IMR-90 (cell line): ENCODE results near the gene CACNA1F. TPM values are rescaled to one million over a fixed set of nuclear protein-coding genes. Genes with fewer than 3 reads are reported as not detected.

Source experiments
- ATAC-seq: fragments of 200-7000 bp; cut with Tn5 transposase; 2 replicates; pipeline ENCODE4 v1.9.1; 2020; ENCODE audit warnings: low read depth, mild to moderate bottlenecking, moderate library complexity
- BruUV-seq: library from RNA; stranded (reverse); fragments of 400-500 nt; replicated peaks from 2 replicates; lab custom pipeline; 2021; lab: Mats Ljungman, UMichigan
- CTCF ChIA-PET: fragments of 300-600 bp; formaldehyde crosslinking; extraction: SDS; loops from one replicate; lab custom pipeline; 2021; ENCODE audit warnings: antibody characterized with exemption; lab: Yijun Ruan, JAX
- POLR2A ChIA-PET: fragments of 300-600 bp; sonication (Branson Sonifier 250); formaldehyde crosslinking; loops from one replicate; lab custom pipeline; 2022; ENCODE audit warnings: antibody characterized with exemption; ENCODE audit not compliant: unreplicated experiment; lab: Charles Lee
- DNase-seq: peaks from one replicate; pipeline ENCODE4 v3.0.0; 2013
- H2AFZ ChIP-seq: replicated peaks from 2 replicates; pipeline ENCODE3; 2013; ENCODE audit warnings: low read length, mild to moderate bottlenecking; ENCODE audit not compliant: poor library complexity
- H2AK5ac ChIP-seq: 2 replicates; pipeline ENCODE4 v1.6.1; 2013; ENCODE audit warnings: low read depth, low read length, inconsistent platforms
- H2AK9ac ChIP-seq: replicated peaks from 2 replicates; pipeline ENCODE3; 2013; ENCODE audit warnings: mild to moderate bottlenecking, low read depth, low read length, moderate library complexity; ENCODE audit not compliant: poor library complexity
- H2BK120ac ChIP-seq: 2 replicates; pipeline ENCODE4 v1.6.1; 2013; ENCODE audit warnings: low read depth, low read length, inconsistent platforms
- H2BK15ac ChIP-seq: 3 replicates; pipeline ENCODE4 v1.6.1; 2013; ENCODE audit warnings: low read depth, low read length, inconsistent platforms
- H2BK20ac ChIP-seq: 2 replicates; pipeline ENCODE4 v1.6.1; 2013; ENCODE audit warnings: low read depth, mild to moderate bottlenecking, inconsistent platforms, low read length, moderate library complexity
- H2BK5ac ChIP-seq: 2 replicates; pipeline ENCODE4 v1.6.1; 2013; ENCODE audit warnings: mild to moderate bottlenecking, low read depth, low read length, inconsistent platforms; ENCODE audit not compliant: poor library complexity, severe bottlenecking
- H3K14ac ChIP-seq: replicated peaks from 2 replicates; pipeline ENCODE4 v1.6.1; 2013; ENCODE audit warnings: low read depth, low read length, inconsistent platforms
- H3K18ac ChIP-seq: 2 replicates; pipeline ENCODE4 v1.6.1; 2013; ENCODE audit warnings: low read depth, low read length, control low read depth
- H3K23ac ChIP-seq: 2 replicates; pipeline ENCODE4 v1.6.1; 2013; ENCODE audit warnings: low read depth, low read length, inconsistent platforms
- H3K27ac ChIP-seq: 2 replicates; pipeline ENCODE4 v1.5.1; 2013; ENCODE audit warnings: mild to moderate bottlenecking, control low read depth, low read length; ENCODE audit not compliant: insufficient read depth
- H3K27me3 ChIP-seq: 2 replicates; pipeline ENCODE4 v1.6.1; 2013; ENCODE audit warnings: low read length; ENCODE audit not compliant: control insufficient read depth, insufficient read depth
- H3K36me3 ChIP-seq: 2 replicates; pipeline ENCODE4 v1.6.1; 2013; ENCODE audit warnings: low read length, mixed read lengths; ENCODE audit not compliant: control insufficient read depth, insufficient read depth
- H3K4ac ChIP-seq: 2 replicates; pipeline ENCODE4 v1.6.1; 2013; ENCODE audit warnings: low read depth, low read length, inconsistent platforms
- H3K4me1 ChIP-seq: 2 replicates; pipeline ENCODE4 v1.6.1; 2013; ENCODE audit warnings: low read length, mixed read lengths; ENCODE audit not compliant: control insufficient read depth, insufficient read depth
- H3K4me2 ChIP-seq: 2 replicates; pipeline ENCODE4 v1.6.1; 2013; ENCODE audit warnings: low read depth, mild to moderate bottlenecking, control low read depth, low read length, moderate library complexity
- H3K4me3 ChIP-seq: 2 replicates; pipeline ENCODE4 v1.5.1; 2013; ENCODE audit warnings: low read depth, mild to moderate bottlenecking, control low read depth, low read length, moderate library complexity; ENCODE audit not compliant: insufficient read depth
- H3K56ac ChIP-seq: 2 replicates; pipeline ENCODE4 v1.6.1; 2013; ENCODE audit warnings: low read length, inconsistent platforms; ENCODE audit not compliant: insufficient read depth; ENCODE audit errors: extremely low read depth
- H3K79me1 ChIP-seq, 2 experiments: 2 replicates each; pipeline ENCODE4 v1.6.1; 2013; ENCODE audit warnings: low read length in 2 of 2, inconsistent platforms in 1 of 2, low read depth in 1 of 2
- H3K9ac ChIP-seq: 2 replicates; pipeline ENCODE4 v1.6.1; 2013; ENCODE audit warnings: low read depth, low read length, control low read depth
- H3K9me1 ChIP-seq: 2 replicates; pipeline ENCODE4 v1.6.1; 2013; ENCODE audit warnings: low read length, inconsistent platforms; ENCODE audit not compliant: insufficient read depth
- H3K9me3 ChIP-seq: 2 replicates; pipeline ENCODE4 v1.6.1; 2013; ENCODE audit warnings: low read length; ENCODE audit not compliant: control insufficient read depth, insufficient read depth
- H4K20me1 ChIP-seq: 2 replicates; pipeline ENCODE4 v1.6.1; 2013; ENCODE audit warnings: low read length, inconsistent platforms; ENCODE audit not compliant: insufficient read depth
- H4K5ac ChIP-seq: 2 replicates; pipeline ENCODE4 v1.6.1; 2013; ENCODE audit warnings: mild to moderate bottlenecking, low read depth, low read length, control low read depth
- H4K8ac ChIP-seq, 2 experiments: 2 replicates each; pipeline ENCODE4 v1.6.1; 2013; ENCODE audit warnings: low read depth in 2 of 2, low read length in 2 of 2, control low read depth in 1 of 2, inconsistent platforms in 1 of 2
- H4K91ac ChIP-seq: 2 replicates; pipeline ENCODE4 v1.6.1; 2013; ENCODE audit warnings: low read depth, low read length, inconsistent platforms; ENCODE audit not compliant: insufficient read depth
- BHLHE40 ChIP-seq: fragments of 150-350 bp; IDR thresholded peaks from 2 replicates; pipeline ENCODE4 v1.6.1; 2016; ENCODE audit warnings: mild to moderate bottlenecking, low read depth, low read length
- FOS ChIP-seq: fragments of 150-350 bp; IDR thresholded peaks from 2 replicates; pipeline ENCODE4 v1.6.1; 2016; ENCODE audit warnings: low read depth, low read length
- MAFK ChIP-seq: IDR thresholded peaks from 2 replicates; pipeline ENCODE4 v1.6.1; 2012; ENCODE audit warnings: low read depth, low read length, improper control_type of control experiment
- MAZ ChIP-seq: IDR thresholded peaks from 2 replicates; pipeline ENCODE4 v1.6.1; 2012; ENCODE audit warnings: low read depth, mild to moderate bottlenecking, low read length, improper control_type of control experiment, moderate library complexity, borderline replicate concordance
- MXI1 ChIP-seq: IDR thresholded peaks from 2 replicates; pipeline ENCODE4 v1.6.1; 2012; ENCODE audit warnings: low read depth, mild to moderate bottlenecking, low read length, moderate library complexity, borderline replicate concordance
- POLR2A ChIP-seq: IDR thresholded peaks from 2 replicates; pipeline ENCODE4 v1.6.1; 2012; ENCODE audit warnings: mild to moderate bottlenecking, low read depth, low read length
- SMC3 ChIP-seq: fragments of 150-350 bp; IDR thresholded peaks from 2 replicates; pipeline ENCODE4 v1.6.1; 2016; ENCODE audit warnings: low read depth, mild to moderate bottlenecking, antibody characterized with exemption, low read length, moderate library complexity
- WGBS, 2 experiments: methylation state at CpG; one replicate each; pipeline versions ENCODE4 v1.1.5 to v1.1.7; 2013; ENCODE audit warnings: missing lambda C conversion rate in 2 of 2; ENCODE audit not compliant: insufficient read length in 1 of 2; ENCODE audit errors: extremely low coverage in 2 of 2; 5-methylcytosine and 5-hydroxymethylcytosine counted together
- dilution Hi-C: fragments of 300-500 bp; cut with HindIII; formaldehyde crosslinking; loops from one replicate; pipeline ENCODE4 v1.14.3; 2018; ENCODE audit warnings: low sequenced_read_pairs; ENCODE audit not compliant: unreplicated experiment
- in situ Hi-C: fragments of 300-500 bp; cut with MboI; formaldehyde crosslinking; loops from 3 replicates; pipeline ENCODE4 v1.14.3; 2019; ENCODE audit warnings: low sequenced_read_pairs, inconsistent platforms, mixed read lengths
- intact Hi-C: fragments of 100-400 bp; cut with micrococcal nuclease; formaldehyde crosslinking; loops from 2 replicates; pipeline ENCODE4 v1.10.0; 2022
- polyA plus RNA-seq, 3 experiments: library from polyadenylated mRNA; depleted of rRNA; stranded (reverse); fragments of >200 nt; gene quantifications; 2 replicates each; pipeline ENCODE4 v1.2.3, GENCODE V29; 2012; ENCODE audit warnings: low replicate concordance in 1 of 3
- total RNA-seq: library from RNA; depleted of rRNA; stranded (reverse); fragments of >200 nt; gene quantifications from 2 replicates; pipeline ENCODE4 v1.2.3, GENCODE V29; 2012
- TF ChIP-seq, protein P1 (sequence below): fragments of 150-350 bp; IDR thresholded peaks from 2 replicates; pipeline ENCODE4 v1.6.1; 2017; ENCODE audit warnings: mild to moderate bottlenecking, antibody characterized with exemption, low read length, low read depth
- TF ChIP-seq, protein P2 (sequence below): fragments of 150-350 bp; IDR thresholded peaks from 2 replicates; pipeline ENCODE4 v1.6.1; 2016; ENCODE audit warnings: low read depth, mild to moderate bottlenecking, low read length, moderate library complexity, borderline replicate concordance
- TF ChIP-seq, protein P3 (sequence below): conservative IDR thresholded peaks from 2 replicates; pipeline ENCODE4 v1.5.1; 2012; ENCODE audit warnings: mild to moderate bottlenecking, low read depth, low read length, improper control_type of control experiment

The CACNA1F gene
- total and polyA plus RNA-seq, 2 of the 4 experiments (the other 2 are of a cell fraction) = not detected

DNA sequence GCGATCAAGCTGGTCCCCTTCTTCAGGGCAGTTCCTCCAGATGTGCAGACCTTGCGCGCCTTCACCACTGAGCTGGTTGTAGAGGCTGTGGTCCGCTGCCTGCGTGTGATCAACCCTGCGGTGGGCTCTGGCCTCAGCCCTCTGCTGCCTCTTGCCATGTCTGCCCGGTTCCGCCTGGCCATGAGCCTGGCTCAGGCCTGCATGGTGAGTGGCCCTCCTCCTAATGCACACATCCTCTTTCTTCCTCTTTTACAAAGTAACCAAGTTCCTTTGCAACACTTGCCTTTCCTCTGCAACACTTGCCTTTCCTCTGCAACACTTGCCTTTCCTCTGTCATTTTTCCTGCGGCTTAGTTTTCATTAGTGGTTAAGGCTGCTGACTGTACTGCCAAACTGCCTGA lies 3.9 kb upstream of the CACNA1F start:
- 71% methylated on average over 3 of the region's 9 CpGs; no CpG with 5 or more reads in 1 of the 2 experiments for WGBS, 2 experiments
- no peak overlapping the region for H3K23ac ChIP-seq
- ATAC-seq = no peak

More for the DNA sequence above, 3.9 kb upstream of the CACNA1F start:
- Histone ChIP-seq H3K9me1 (no peaks in the 10 kb centered on the region), H4K5ac (no peak overlapping the region), H4K20me1 (no peaks in the 10 kb centered on the region), H3K36me3 (no peaks in the 10 kb centered on the region), H3K79me1 (peaks cover 0 to 3% of the 10 kb centered on the region in 2 experiments; a peak in 1 of 4 replicates), H2BK5ac (no peak overlapping the region), H4K8ac (no peak overlapping the region), H3K9ac (no peak overlapping the region), H3K14ac (no peak overlapping the region), H2AK9ac (peak overlapping the region; percentile 37), H3K4me2 (no peak overlapping the region), H2BK120ac (no peak overlapping the region), H2AFZ (peak overlapping the region; percentile 14), H3K4me3 (no peak overlapping the region), H3K18ac (no peak overlapping the region), H3K27me3 (no peaks in the 10 kb centered on the region), H3K4me1 (no peaks in the 10 kb centered on the region), H2BK15ac (no peak overlapping the region), H3K27ac (no peak overlapping the region), H3K4ac (no peak overlapping the region), H2BK20ac (no peak overlapping the region), H3K9me3 (no peaks in the 10 kb centered on the region), H3K56ac (no peak overlapping the region), H2AK5ac (no peak overlapping the region), H4K91ac (no peak overlapping the region)
- intact Hi-C loops (no loop called here), in situ Hi-C loops (no loop called here), dilution Hi-C loops (no loop called here)
- ChIA-PET POLR2A (no interaction called here), CTCF (no interaction called here)
- no peak for DNase-seq
- no peak for TF ChIP-seq MXI1
- TF ChIP-seq, protein P1, sequence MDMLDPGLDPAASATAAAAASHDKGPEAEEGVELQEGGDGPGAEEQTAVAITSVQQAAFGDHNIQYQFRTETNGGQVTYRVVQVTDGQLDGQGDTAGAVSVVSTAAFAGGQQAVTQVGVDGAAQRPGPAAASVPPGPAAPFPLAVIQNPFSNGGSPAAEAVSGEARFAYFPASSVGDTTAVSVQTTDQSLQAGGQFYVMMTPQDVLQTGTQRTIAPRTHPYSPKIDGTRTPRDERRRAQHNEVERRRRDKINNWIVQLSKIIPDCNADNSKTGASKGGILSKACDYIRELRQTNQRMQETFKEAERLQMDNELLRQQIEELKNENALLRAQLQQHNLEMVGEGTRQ = no peak
- no peak for TF ChIP-seq FOS
- TF ChIP-seq, protein P2, sequence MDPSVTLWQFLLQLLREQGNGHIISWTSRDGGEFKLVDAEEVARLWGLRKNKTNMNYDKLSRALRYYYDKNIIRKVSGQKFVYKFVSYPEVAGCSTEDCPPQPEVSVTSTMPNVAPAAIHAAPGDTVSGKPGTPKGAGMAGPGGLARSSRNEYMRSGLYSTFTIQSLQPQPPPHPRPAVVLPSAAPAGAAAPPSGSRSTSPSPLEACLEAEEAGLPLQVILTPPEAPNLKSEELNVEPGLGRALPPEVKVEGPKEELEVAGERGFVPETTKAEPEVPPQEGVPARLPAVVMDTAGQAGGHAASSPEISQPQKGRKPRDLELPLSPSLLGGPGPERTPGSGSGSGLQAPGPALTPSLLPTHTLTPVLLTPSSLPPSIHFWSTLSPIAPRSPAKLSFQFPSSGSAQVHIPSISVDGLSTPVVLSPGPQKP = no peak
- no peak for TF ChIP-seq MAZ
- TF ChIP-seq, protein P3, sequence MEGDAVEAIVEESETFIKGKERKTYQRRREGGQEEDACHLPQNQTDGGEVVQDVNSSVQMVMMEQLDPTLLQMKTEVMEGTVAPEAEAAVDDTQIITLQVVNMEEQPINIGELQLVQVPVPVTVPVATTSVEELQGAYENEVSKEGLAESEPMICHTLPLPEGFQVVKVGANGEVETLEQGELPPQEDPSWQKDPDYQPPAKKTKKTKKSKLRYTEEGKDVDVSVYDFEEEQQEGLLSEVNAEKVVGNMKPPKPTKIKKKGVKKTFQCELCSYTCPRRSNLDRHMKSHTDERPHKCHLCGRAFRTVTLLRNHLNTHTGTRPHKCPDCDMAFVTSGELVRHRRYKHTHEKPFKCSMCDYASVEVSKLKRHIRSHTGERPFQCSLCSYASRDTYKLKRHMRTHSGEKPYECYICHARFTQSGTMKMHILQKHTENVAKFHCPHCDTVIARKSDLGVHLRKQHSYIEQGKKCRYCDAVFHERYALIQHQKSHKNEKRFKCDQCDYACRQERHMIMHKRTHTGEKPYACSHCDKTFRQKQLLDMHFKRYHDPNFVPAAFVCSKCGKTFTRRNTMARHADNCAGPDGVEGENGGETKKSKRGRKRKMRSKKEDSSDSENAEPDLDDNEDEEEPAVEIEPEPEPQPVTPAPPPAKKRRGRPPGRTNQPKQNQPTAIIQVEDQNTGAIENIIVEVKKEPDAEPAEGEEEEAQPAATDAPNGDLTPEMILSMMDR = no peak
- no peak for TF ChIP-seq BHLHE40
- TF ChIP-seq SMC3 = no peak
- TF ChIP-seq POLR2A = no peak
- TF ChIP-seq MAFK = no peak
- no TSS peak for BruUV-seq
